Measurements from ENCODE around the gene ATP6V0D1.
A peak's percentile ranks its signal among the peaks of the same experiment; 100 is the strongest.
"Not testable (repeated sequence)": the region's sequence is repeated elsewhere in the genome, so short reads cannot be mapped to it uniquely, and the experiment has no call there.

The ATP6V0D1 gene

GRCh38 chr16:67499106-67499505 is 18.1 kb upstream of the ATP6V0D1 start:
- DNase-seq, result peak; percentile 47

- DNase-seq, result no peak
These were observed 9.6 kb upstream of the ATP6V0D1 start for GRCh38 chr16:67490335-67491096.

- no peak for DNase-seq
These were observed 8.6 kb upstream of the ATP6V0D1 start for GRCh38 chr16:67489401-67490083.

GRCh38 chr16:67487561-67487960 is 6.6 kb upstream of the ATP6V0D1 start:
- DNase-seq, result not testable (repeated sequence)

GRCh38 chr16:67486805-67487204 is 5.8 kb upstream of the ATP6V0D1 start:
- DNase-seq, result no peak

GRCh38 chr16:67483731-67484525 is 3.0 kb upstream of the ATP6V0D1 start:
- no peak for DNase-seq

- DNase-seq, result no peak
These were observed 2.2 kb upstream of the ATP6V0D1 start, which contains the start of gene AGRP for GRCh38 chr16:67483150-67483549. Gene AGRP (minus strand): TSS chr16:67483547. CDS start chr16:67483398, 149 bp downstream.

GRCh38 chr16:67482233-67482924 is 1.4 kb upstream of the ATP6V0D1 start:
- DNase-seq, result no peak

GRCh38 chr16:67481561-67482232 is 740 bp upstream of the ATP6V0D1 start:
- no peak for DNase-seq

- no peak for DNase-seq
These were observed 2.9 kb downstream of the ATP6V0D1 start for GRCh38 chr16:67477960-67478554.

- no peak for DNase-seq
These were observed 6.2 kb downstream of the ATP6V0D1 start for GRCh38 chr16:67474551-67475455.

- DNase-seq, result no peak
These were observed 9.1 kb downstream of the ATP6V0D1 start for GRCh38 chr16:67471758-67472384.

GRCh38 chr16:67470359-67470758 is 10.6 kb downstream of the ATP6V0D1 start:
- DNase-seq, result peak; percentile 79

- DNase-seq, result no peak
These were observed 12.2 kb downstream of the ATP6V0D1 start for GRCh38 chr16:67468731-67469130.

GRCh38 chr16:67466581-67466980 is 14.4 kb downstream of the ATP6V0D1 start:
- DNase-seq, result no peak

- DNase-seq, result no peak
These were observed 16.4 kb downstream of the ATP6V0D1 start for GRCh38 chr16:67464565-67464964.

- DNase-seq, result no peak
These were observed 17.3 kb downstream of the ATP6V0D1 start for GRCh38 chr16:67463691-67464090.

GRCh38 chr16:67463059-67463458 is 17.9 kb downstream of the ATP6V0D1 start:
- DNase-seq, result no peak

- DNase-seq, result no peak
These were observed 18.7 kb downstream of the ATP6V0D1 start for GRCh38 chr16:67462279-67462655.

GRCh38 chr16:67461600-67462278 is 19.2 kb downstream of the ATP6V0D1 start:
- DNase-seq, result no peak

Measured in femur (tissue), 1 donor.